Skeletal muscle tissue (tissue), 4 donors: ENCODE data around the gene IL31RA. TPM values are rescaled to one million over a fixed set of nuclear protein-coding genes. Genes with fewer than 3 reads are reported as not detected.

Source experiments
- H3K27ac ChIP-seq: one replicate; pipeline ENCODE4 v1.7.0; 2013; ENCODE audit warnings: mild to moderate bottlenecking, low read depth, low read length, inconsistent platforms
- H3K27me3 ChIP-seq, 3 donors: one replicate each; pipeline ENCODE4 v1.7.0; 2013; ENCODE audit warnings: low read length in 3 of 3; ENCODE audit not compliant: control insufficient read depth in 3 of 3, insufficient read depth in 3 of 3
- H3K36me3 ChIP-seq, 3 donors: one replicate each; pipeline ENCODE4 v1.7.0; 2013; ENCODE audit warnings: low read length in 3 of 3; ENCODE audit not compliant: control insufficient read depth in 3 of 3, insufficient read depth in 3 of 3
- H3K4me1 ChIP-seq, 3 donors: one replicate each; pipeline ENCODE4 v1.7.0; 2013; ENCODE audit warnings: low read length in 3 of 3, mild to moderate bottlenecking in 3 of 3; ENCODE audit not compliant: control insufficient read depth in 3 of 3, insufficient read depth in 3 of 3
- H3K4me3 ChIP-seq, 3 donors: one replicate each; pipeline ENCODE4 v1.7.0; 2013; ENCODE audit warnings: low read length in 3 of 3
- H3K9ac ChIP-seq, 3 donors: one replicate each; pipeline ENCODE4 v1.7.0; 2013; ENCODE audit warnings: low read length in 3 of 3, mild to moderate bottlenecking in 3 of 3, moderate library complexity in 2 of 3, low read depth in 1 of 3
- H3K9me3 ChIP-seq, 3 donors: one replicate each; pipeline ENCODE4 v1.7.0; 2013; ENCODE audit warnings: low read length in 3 of 3; ENCODE audit not compliant: control insufficient read depth in 3 of 3
- total RNA-seq: library from RNA; depleted of rRNA; stranded (reverse); fragments of >200 nt; gene quantifications from one replicate; pipeline ENCODE4 v1.2.3, GENCODE V29; 2014
- donor health status: Osteomylitis.

Gene IL31RA
- total RNA-seq, 1 donor from 2014 or later: 1.0 TPM

GRCh38 chr5:55908804-55909203 is 57.6 kb downstream of the IL31RA start:
- H3K36me3 ChIP-seq: peaks cover 0 to 2% (median 0%) of the 10 kb centered on the region in 3 donors
- no peak overlapping the region for H3K4me3 ChIP-seq
- H3K9me3 ChIP-seq: no peaks in the 10 kb centered on the region
- no peaks in the 10 kb centered on the region for H3K27me3 ChIP-seq
- H3K4me1 ChIP-seq: peaks cover 6 to 14% (median 10%) of the 10 kb centered on the region in 3 donors
- no peak overlapping the region for H3K27ac ChIP-seq
- H3K9ac ChIP-seq: no peak overlapping the region

DNA sequence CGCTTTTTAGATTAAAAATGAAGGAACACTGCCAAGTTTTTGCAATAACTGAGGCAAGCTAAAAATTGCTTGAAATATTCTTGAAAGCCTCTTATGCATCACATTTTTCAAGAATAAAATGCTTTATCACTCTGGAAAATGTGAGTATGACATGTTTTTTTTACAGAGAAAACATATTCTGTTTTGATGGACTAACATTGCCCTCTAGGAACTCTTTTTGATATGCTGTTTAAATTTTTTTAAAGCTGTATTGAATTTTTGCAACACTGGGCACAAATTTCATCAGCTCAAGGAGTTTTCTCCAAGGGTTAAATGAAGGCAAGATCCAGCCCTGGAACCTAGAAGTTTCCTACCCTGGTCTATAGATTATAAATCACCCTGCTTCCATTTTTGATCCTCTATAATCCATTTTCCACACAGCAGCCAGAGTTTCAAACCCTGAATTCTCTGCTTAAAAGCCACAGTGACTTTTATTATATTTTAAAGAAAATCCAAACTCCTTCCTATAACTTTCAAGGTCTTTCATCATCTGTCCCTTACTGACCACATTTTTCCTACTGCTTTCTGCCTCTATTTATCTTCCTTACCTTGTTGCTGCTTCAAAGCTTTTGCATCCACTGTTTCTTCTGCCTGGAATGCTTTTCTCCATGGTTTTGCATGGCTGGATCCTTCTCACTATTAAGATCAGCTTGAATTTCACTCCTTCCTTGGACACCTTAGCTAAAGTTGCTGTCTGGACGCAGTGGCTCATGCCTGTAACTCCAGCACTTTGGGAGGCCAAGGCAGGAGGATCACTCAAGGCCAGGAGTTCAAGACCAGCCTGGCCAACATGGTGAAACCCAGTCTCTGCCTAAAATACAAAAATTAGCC is 60.9 kb downstream of the IL31RA start:
- no peaks in the 10 kb centered on the region for H3K9me3 ChIP-seq
- peaks cover 0 to 2% (median 0%) of the 10 kb centered on the region in 3 donors for H3K36me3 ChIP-seq
- no peak overlapping the region for H3K27ac ChIP-seq
- no peak overlapping the region for H3K9ac ChIP-seq
- H3K4me3 ChIP-seq: no peak overlapping the region
- H3K4me1 ChIP-seq: no peaks in the 10 kb centered on the region
- H3K27me3 ChIP-seq: no peaks in the 10 kb centered on the region

DNA sequence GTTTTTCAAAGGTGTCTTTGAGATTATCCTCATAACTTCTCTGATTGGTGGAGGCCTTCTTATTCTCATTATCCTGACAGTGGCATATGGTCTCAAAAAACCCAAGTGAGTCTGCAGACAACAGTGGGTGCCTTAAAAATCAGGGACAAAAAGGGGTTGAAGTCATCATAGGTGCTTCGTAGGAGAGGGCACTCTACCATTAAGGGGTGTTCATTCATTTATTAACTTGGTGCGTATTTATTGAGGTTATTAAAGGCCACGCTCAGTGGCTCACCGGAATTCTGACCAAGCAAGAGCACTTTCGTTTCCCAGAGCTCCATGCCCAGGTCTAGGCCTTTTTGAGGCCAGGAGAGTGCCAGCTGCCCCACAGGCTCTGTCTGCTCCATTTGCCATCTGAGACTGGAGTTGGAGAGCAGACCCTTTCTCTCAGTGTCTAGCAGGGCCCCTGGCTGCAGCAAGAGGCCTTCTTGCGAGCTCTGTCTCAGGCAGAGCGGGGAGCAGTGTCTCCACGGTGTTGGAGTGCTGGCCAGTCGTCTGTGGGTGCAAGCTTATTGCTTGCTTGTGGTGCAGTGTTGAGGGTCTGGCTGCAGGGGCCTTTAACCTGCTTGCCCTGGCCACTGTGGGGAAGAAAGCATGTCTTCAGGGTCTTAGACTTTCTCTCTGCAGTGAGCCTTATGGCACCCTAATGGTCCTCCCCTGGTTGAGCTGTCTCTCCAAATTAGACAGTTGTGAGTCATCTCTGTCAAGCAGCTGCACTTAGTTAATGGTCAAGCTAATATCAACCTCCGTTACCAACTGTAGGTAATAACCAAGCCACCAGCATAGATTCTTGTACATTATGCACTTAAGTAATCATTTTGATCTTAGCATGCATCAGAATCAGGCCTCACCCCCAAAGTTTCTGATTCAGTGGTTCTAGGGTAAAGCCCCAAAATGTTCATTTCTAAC is 62.6 kb downstream of the IL31RA start:
- no peaks in the 10 kb centered on the region for H3K27me3 ChIP-seq
- no peak overlapping the region for H3K9ac ChIP-seq
- H3K4me1 ChIP-seq: no peaks in the 10 kb centered on the region
- no peaks in the 10 kb centered on the region for H3K36me3 ChIP-seq
- H3K27ac ChIP-seq: no peak overlapping the region
- no peaks in the 10 kb centered on the region for H3K9me3 ChIP-seq
- H3K4me3 ChIP-seq: no peak overlapping the region

DNA sequence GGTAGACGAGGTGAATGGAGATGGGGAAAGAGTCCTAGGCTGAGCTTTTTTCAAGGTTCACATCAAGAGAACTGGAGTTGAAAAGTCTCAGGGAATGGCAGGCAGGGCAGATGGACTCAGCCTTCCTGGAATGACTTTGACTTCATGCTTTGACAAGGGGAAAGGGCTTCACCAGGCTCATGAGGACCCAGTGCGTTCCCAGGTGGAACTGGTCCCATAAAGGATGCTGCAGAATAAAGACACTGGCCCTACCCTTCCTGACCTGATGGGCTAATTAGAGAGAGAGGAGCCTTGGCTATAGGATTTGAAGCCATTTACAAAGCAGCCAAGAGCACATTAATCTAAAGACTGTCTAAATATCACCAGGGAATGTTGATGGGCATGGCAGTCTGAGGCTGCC is 63.8 kb downstream of the IL31RA start:
- Histone ChIP-seq H3K4me3 (no peak overlapping the region), H3K27ac (no peak overlapping the region), H3K9ac (no peak overlapping the region), H3K4me1 (no peaks in the 10 kb centered on the region), H3K9me3 (no peaks in the 10 kb centered on the region), H3K27me3 (no peaks in the 10 kb centered on the region), H3K36me3 (no peaks in the 10 kb centered on the region)

DNA sequence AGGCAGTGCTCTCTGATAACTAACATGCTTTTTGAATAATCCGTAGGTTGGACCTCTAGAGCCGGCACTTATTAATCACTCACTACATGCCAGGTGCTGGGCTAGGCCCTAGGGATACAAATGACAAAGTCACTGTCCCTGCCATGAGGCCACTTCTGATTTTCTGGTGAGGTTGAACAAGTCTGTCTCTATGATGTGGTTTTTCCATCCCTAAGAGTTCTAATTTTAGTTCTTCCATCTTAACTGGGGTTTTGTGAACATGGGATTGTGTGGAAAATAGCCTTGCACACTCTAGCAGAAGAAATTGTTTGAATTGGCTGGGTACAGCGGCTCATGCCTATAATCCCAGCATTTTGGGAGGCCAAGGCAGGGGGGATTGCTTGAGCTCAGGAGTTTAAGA is 64.6 kb downstream of the IL31RA start:
- Histone ChIP-seq H3K9me3 (no peaks in the 10 kb centered on the region), H3K27me3 (no peaks in the 10 kb centered on the region), H3K4me1 (no peaks in the 10 kb centered on the region), H3K36me3 (no peaks in the 10 kb centered on the region), H3K27ac (no peak overlapping the region), H3K9ac (no peak overlapping the region), H3K4me3 (no peak overlapping the region)

GRCh38 chr5:55916986-55917385 is 65.8 kb downstream of the IL31RA start:
- Histone ChIP-seq H3K36me3 (no peaks in the 10 kb centered on the region), H3K27ac (no peak overlapping the region), H3K4me3 (no peak overlapping the region), H3K27me3 (no peaks in the 10 kb centered on the region), H3K4me1 (no peaks in the 10 kb centered on the region), H3K9me3 (no peaks in the 10 kb centered on the region), H3K9ac (no peak overlapping the region)

DNA sequence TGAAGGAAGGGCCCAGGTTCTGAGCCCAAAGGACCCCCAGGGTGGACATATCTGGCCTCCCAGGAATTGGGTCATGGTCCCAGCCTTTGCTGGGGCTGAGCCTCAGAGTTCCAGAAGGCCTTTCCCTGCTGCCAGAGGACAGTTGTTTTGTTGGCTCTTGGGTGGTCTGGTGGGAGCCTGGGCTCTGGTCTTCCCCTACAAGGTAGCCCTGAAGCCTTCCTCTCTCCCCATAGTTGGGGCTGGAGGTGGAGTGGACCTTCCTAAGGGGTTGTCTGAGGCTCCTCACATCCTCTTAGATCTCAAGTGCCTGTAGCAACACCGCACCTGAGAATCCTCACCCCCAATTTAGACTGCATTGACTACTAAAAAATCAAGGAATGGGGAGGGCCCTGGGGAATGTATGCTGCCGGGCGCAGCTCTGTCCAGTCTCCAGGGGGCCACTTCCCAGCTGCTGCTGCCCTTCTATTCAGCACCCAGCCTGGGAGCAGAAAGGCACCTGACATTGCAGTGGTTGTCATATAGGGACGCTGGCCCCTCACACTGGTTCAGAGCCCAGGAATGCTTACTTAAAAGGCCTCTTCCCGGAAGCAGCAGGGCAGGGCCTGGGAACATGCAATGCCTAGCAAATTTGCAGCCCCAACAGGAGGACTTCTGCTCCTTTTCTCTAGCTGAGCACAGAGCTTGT is 66.4 kb downstream of the IL31RA start:
- Histone ChIP-seq H3K27ac (no peak overlapping the region), H3K36me3 (no peaks in the 10 kb centered on the region), H3K27me3 (no peaks in the 10 kb centered on the region), H3K9me3 (no peaks in the 10 kb centered on the region), H3K4me3 (no peak overlapping the region), H3K4me1 (no peaks in the 10 kb centered on the region), H3K9ac (no peak overlapping the region)

- Histone ChIP-seq H3K9me3 (no peaks in the 10 kb centered on the region), H3K4me1 (peaks cover 0 to 3% (median 0%) of the 10 kb centered on the region in 3 donors), H3K27me3 (no peaks in the 10 kb centered on the region), H3K9ac (no peak overlapping the region), H3K4me3 (no peak overlapping the region), H3K36me3 (no peaks in the 10 kb centered on the region), H3K27ac (no peak overlapping the region)
Observed at GRCh38 chr5:55918087-55919035, 67.2 kb downstream of the IL31RA start.

DNA sequence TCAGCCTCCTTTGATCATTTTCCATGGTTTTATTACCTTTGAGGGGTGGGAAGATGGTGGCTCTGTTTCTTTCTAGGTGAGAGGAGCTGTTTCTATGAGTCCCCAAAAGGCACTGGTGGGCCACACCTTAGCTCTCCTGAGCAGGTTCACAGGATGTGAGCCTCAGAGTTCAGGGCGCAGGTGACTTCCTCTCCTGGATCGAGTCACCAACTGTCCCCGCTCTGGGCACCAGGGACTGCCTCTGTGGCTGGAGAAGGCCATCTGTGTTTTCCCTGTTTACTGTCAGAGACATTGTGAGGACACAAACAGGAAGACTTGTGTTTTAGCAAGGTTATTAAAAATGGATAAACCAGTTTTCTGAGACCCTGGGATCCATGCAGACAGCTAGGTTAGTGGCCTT is 68.5 kb downstream of the IL31RA start:
- H3K4me1 ChIP-seq: peaks cover 3% of the 10 kb centered on the region in 3 donors
- H3K9ac ChIP-seq: no peak overlapping the region
- no peaks in the 10 kb centered on the region for H3K9me3 ChIP-seq
- no peak overlapping the region for H3K4me3 ChIP-seq
- no peaks in the 10 kb centered on the region for H3K27me3 ChIP-seq
- no peak overlapping the region for H3K27ac ChIP-seq
- no peaks in the 10 kb centered on the region for H3K36me3 ChIP-seq
